ENCODE measurements around the gene SGCA. TPM values are rescaled to one million over a fixed set of nuclear protein-coding genes. Genes with fewer than 3 reads are reported as not detected.

SGCA gene
- total and polyA plus RNA-seq, 2 of the 13 experiments (the other 11 are each of a cell fraction or from before 2014, with no cell fraction given), result not detected

DNA sequence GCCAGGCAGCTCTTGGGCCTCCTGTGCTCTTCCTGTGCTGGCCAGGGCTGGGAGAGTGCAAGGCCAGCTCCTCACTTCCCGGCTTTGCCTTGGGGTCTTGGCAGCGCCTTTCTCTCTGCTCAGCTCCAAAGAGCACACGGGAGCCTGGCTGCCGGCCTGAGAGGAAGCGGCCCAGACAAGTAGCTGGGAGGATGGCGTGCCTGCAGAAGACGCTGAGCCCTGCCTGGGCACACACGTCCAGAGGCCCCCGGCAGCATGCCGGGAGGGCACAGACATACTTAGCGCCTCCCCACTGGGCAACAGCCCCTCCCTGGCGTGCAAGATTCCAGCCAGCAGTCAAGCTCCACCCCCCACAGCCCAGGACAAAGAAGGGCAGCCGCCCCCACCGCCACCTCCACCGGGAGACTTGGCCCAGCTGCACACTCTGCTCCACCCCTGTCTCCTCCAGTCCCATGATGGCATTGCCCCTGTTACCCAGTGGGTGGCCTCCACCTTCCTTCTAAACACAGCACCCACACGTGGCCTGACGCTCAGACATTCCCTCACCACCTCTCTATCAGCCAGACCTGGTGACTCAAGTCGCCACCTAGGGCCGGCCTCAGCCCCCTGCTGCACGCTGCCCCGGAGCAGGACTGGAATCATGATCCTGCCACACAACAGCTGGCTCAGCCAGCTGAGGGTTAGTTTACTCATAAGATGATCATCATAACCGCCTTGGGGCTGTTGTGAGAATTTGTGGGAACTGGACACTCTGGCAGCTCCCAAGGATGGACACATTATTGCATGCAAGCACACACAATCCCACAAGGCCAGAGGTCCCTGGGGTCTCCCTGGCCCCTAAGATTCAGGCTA lies 12.4 kb downstream of the SGCA start (continued):
- TF ChIP-seq ZNF619 (CRISPR knock-in tag; IDR thresholded peaks at IDR 0.05) (no peak), HMGA1 (CRISPR knock-in tag; conservative IDR thresholded peaks at IDR 0.05) (no peak), ZNF331 (CRISPR knock-in tag; IDR thresholded peaks at IDR 0.05) (0 out of 2 replicates have a peak, but pooled peaks have one; percentile 59), ZBTB21 (CRISPR knock-in tag; IDR thresholded peaks at IDR 0.05) (no peak), FOXC1 (CRISPR knock-in tag; IDR thresholded peaks at IDR 0.05; ENCODE audit: borderline replicate concordance) (no peak), ZNF652 (CRISPR knock-in tag; IDR thresholded peaks at IDR 0.05; ENCODE audit: borderline replicate concordance, low read depth) (no peak), MTF2 (CRISPR knock-in tag; IDR thresholded peaks at IDR 0.05; ENCODE audit: borderline replicate concordance) (no peak), ZNF180 (CRISPR knock-in tag; IDR thresholded peaks at IDR 0.05; ENCODE audit: borderline replicate concordance, low read depth) (no peak), SOX6 (IDR thresholded peaks at IDR 0.05) (no peak), SOX6 (CRISPR knock-in tag; IDR thresholded peaks at IDR 0.05) (peak; percentile 56), ZKSCAN1 (IDR thresholded peaks at IDR 0.05; ENCODE audit: low read length) (no peak), NFE2L1 (CRISPR knock-in tag; IDR thresholded peaks at IDR 0.05; ENCODE audit: borderline replicate concordance) (no peak)
- TF ChIP-seq, protein P1, sequence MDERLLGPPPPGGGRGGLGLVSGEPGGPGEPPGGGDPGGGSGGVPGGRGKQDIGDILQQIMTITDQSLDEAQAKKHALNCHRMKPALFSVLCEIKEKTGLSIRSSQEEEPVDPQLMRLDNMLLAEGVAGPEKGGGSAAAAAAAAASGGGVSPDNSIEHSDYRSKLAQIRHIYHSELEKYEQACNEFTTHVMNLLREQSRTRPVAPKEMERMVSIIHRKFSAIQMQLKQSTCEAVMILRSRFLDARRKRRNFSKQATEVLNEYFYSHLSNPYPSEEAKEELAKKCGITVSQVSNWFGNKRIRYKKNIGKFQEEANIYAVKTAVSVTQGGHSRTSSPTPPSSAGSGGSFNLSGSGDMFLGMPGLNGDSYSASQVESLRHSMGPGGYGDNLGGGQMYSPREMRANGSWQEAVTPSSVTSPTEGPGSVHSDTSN (CRISPR knock-in tag; IDR thresholded peaks at IDR 0.05), result no peak
- TF ChIP-seq, protein P2, sequence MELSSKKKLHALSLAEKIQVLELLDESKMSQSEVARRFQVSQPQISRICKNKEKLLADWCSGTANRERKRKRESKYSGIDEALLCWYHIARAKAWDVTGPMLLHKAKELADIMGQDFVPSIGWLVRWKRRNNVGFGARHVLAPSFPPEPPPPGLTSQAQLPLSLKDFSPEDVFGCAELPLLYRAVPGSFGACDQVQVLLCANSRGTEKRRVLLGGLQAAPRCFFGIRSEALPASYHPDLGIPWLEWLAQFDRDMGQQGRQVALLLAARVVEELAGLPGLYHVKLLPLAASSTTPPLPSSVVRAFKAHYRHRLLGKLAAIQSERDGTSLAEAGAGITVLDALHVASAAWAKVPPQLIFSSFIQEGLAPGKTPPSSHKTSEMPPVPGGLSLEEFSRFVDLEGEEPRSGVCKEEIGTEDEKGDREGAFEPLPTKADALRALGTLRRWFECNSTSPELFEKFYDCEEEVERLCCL (CRISPR knock-in tag; IDR thresholded peaks at IDR 0.05; ENCODE audit: borderline replicate concordance), result no peak
- TF ChIP-seq, protein P3, sequence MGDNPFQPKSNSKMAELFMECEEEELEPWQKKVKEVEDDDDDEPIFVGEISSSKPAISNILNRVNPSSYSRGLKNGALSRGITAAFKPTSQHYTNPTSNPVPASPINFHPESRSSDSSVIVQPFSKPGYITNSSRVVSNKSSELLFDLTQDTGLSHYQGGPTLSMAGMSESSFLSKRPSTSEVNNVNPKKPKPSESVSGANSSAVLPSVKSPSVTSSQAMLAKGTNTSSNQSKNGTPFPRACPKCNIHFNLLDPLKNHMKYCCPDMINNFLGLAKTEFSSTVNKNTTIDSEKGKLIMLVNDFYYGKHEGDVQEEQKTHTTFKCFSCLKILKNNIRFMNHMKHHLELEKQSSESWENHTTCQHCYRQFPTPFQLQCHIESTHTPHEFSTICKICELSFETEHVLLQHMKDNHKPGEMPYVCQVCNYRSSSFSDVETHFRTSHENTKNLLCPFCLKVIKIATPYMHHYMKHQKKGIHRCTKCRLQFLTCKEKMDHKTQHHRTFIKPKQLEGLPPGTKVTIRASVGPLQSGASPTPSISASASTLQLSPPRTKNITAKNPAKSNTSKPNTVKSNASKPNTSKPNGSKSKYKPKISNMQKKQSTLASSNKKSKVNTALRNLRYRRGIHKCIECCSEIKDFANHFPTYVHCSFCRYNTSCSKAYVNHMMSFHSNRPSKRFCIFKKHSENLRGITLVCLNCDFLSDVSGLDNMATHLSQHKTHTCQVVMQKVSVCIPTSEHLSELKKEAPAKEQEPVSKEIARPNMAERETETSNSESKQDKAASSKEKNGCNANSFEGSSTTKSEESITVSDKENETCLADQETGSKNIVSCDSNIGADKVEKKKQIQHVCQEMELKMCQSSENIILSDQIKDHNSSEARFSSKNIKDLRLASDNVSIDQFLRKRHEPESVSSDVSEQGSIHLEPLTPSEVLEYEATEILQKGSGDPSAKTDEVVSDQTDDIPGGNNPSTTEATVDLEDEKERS (CRISPR knock-in tag; IDR thresholded peaks at IDR 0.05), result 0 out of 2 replicates have a peak, but pooled peaks have one; percentile 44
- TF ChIP-seq, protein P4, sequence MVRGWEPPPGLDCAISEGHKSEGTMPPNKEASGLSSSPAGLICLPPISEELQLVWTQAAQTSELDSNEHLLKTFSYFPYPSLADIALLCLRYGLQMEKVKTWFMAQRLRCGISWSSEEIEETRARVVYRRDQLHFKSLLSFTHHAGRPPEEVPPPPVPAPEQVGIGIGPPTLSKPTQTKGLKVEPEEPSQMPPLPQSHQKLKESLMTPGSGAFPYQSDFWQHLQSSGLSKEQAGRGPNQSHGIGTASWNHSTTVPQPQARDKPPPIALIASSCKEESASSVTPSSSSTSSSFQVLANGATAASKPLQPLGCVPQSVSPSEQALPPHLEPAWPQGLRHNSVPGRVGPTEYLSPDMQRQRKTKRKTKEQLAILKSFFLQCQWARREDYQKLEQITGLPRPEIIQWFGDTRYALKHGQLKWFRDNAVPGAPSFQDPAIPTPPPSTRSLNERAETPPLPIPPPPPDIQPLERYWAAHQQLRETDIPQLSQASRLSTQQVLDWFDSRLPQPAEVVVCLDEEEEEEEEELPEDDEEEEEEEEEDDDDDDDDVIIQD (CRISPR knock-in tag; IDR thresholded peaks at IDR 0.05; ENCODE audit: low read depth), result 0 out of 2 replicates have a peak, but pooled peaks have one; percentile 31
- TF ChIP-seq, protein P5, sequence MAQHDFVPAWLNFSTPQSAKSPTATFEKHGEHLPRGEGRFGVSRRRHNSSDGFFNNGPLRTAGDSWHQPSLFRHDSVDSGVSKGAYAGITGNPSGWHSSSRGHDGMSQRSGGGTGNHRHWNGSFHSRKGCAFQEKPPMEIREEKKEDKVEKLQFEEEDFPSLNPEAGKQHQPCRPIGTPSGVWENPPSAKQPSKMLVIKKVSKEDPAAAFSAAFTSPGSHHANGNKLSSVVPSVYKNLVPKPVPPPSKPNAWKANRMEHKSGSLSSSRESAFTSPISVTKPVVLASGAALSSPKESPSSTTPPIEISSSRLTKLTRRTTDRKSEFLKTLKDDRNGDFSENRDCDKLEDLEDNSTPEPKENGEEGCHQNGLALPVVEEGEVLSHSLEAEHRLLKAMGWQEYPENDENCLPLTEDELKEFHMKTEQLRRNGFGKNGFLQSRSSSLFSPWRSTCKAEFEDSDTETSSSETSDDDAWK (CRISPR knock-in tag; IDR thresholded peaks at IDR 0.05), result no peak
- TF ChIP-seq, protein P6, sequence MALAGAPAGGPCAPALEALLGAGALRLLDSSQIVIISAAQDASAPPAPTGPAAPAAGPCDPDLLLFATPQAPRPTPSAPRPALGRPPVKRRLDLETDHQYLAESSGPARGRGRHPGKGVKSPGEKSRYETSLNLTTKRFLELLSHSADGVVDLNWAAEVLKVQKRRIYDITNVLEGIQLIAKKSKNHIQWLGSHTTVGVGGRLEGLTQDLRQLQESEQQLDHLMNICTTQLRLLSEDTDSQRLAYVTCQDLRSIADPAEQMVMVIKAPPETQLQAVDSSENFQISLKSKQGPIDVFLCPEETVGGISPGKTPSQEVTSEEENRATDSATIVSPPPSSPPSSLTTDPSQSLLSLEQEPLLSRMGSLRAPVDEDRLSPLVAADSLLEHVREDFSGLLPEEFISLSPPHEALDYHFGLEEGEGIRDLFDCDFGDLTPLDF (CRISPR knock-in tag; IDR thresholded peaks at IDR 0.05), result no peak
